GM20000 (cell line): ENCODE measurements around the gene CAPNS2.

Source experiments
- DNase-seq: peaks from one replicate; pipeline ENCODE4 v3.0.0; 2012; ENCODE audit warnings: low spot score
- TF ChIP-seq, protein P1 (sequence below): IDR thresholded peaks from 2 replicates; pipeline ENCODE4 v1.5.1; 2012; ENCODE audit warnings: mild to moderate bottlenecking, control low read depth; ENCODE audit errors: extremely low read depth, missing control alignments

CAPNS2 gene

DNA sequence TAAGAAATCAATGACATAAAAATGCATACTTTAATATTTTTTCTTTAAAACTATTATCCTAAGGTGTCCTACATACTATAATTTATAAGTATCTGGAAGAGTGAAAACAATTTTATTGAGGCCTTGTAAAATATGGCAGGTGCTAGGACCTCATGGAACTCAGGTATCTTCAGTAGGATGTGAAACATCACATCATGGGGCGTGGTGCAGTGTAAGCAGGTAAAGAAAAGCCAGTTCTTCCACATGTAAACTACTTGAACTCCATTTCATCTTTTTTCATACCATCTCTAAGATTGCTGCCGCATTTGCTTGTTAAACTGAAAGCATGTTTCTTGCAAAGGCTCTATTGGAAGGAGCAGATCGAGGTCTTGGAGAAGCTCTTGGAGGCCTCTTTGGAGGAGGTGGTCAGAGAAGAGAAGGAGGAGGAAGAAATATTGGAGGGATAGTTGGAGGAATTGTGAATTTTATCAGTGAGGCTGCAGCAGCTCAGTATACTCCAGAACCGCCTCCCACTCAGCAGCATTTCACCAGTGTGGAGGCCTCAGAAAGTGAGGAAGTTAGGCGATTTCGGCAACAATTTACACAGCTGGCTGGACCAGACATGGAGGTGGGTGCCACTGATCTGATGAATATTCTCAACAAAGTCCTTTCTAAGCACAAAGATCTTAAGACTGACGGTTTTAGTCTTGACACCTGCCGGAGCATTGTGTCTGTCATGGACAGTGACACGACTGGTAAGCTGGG lies at the start of gene CAPNS2:
TSS of gene CAPNS2 (plus strand) at position 253 of the 744 bp plus-strand sequence. CDS start at position 326, 73 bp downstream.
- DNase-seq = no peak
- TF ChIP-seq, protein P1, sequence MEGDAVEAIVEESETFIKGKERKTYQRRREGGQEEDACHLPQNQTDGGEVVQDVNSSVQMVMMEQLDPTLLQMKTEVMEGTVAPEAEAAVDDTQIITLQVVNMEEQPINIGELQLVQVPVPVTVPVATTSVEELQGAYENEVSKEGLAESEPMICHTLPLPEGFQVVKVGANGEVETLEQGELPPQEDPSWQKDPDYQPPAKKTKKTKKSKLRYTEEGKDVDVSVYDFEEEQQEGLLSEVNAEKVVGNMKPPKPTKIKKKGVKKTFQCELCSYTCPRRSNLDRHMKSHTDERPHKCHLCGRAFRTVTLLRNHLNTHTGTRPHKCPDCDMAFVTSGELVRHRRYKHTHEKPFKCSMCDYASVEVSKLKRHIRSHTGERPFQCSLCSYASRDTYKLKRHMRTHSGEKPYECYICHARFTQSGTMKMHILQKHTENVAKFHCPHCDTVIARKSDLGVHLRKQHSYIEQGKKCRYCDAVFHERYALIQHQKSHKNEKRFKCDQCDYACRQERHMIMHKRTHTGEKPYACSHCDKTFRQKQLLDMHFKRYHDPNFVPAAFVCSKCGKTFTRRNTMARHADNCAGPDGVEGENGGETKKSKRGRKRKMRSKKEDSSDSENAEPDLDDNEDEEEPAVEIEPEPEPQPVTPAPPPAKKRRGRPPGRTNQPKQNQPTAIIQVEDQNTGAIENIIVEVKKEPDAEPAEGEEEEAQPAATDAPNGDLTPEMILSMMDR = no peak

DNA sequence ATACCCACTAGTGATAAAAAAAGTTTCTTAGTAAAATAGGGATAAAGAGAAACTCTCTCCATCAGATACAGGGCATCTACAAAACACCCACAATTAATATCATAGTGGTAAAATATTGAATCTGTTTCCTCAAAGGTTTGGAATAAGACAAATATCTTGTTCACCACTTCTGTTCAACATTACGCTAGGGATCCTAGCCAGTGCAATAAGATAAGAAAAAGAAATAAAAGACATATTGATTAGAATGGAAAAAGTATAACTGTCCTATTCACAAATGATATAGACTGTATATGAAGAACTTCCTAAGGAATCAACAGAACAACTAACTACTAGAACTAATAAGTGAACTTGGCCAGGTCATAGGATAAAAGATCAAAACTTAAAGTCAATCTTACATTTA lies 44.7 kb upstream of the CAPNS2 start:
- TF ChIP-seq, protein P1 = no peak
- DNase-seq = no peak

DNA sequence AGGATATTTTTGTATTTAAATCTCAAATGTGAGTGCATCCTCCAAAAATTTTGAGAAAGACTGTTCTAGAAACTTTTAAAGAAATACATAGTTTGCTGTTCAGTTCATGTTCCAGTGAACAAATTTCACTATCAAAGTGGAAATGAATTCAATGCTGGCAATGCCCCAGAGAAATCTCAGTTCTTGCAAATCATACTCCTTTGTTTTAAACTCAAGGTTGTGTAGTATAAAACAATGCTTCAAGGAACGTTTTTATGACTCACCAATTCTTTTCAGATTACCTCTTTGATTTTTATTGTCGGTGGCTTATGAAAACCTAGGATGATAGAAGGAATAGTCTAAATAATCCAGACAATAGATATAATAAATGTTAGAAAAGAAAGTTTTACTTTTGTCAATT lies 40.0 kb upstream of the CAPNS2 start:
- TF ChIP-seq, protein P1 = no peak
- no peak for DNase-seq

DNA sequence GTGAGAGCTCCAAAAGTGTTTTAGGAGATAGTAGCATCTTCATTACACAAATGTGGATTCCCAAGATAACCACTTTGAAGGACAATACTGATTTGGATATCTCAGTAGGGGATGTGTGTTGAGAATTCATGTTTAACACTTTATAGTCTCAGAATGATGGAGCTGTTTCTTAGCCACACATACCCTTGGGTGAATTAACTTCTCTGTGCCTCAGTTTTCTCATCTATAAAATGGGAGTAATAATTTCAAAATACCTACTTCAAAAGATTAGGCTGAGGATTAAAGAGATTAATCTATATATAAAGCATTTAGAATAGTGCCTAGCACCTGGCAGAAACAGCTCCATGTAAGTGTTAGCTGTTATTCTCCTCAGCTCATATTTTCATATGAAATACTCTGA lies 38.6 kb upstream of the CAPNS2 start:
- TF ChIP-seq, protein P1 = no peak
- DNase-seq = no peak

DNA sequence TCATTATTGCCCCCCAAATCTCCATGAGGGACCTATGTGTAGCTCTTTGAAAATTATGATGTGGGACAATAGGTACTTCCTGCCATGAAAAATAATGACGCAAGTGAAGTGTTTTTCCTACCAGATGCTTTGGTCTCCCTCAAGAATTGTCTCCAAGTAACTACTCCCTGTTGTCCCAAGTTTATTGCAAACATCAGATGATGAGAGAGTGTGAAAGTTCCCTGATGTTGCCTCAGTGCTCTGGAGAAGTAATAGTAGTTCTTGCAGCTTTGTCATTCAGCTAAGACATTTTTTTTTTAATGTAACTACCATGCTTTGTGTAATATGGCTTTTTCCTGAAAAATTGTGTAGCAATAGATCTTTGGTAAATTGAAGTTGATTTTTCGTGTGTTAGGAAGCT lies 37.5 kb upstream of the CAPNS2 start:
- no peak for DNase-seq
- TF ChIP-seq, protein P1 = no peak

DNA sequence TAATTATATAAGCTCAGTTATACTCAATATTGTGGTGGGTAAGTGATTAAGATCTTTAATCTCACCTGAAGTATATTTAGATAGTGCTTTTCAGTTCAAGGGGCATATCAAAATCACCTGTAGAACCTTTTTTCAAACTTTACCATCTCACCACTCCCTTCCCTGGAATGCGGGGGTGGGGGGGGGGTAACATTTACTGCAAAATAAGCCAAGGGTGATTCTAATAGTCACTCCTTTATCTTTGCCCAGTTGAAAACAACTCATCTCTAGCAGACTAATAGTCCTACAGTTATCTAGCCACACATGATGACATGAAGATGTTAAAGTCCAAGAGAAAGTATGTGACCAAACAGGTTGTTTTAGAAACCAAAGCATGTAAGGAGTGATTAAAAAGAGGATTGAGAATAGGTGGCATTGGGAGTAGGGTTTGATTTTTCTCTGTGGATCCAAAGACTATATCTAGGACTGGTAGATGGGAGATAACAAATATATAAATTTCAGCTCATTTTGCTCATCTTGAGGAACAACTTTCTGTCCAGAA lies 36.1 kb upstream of the CAPNS2 start:
- TF ChIP-seq, protein P1 = no peak
- no peak for DNase-seq

DNA sequence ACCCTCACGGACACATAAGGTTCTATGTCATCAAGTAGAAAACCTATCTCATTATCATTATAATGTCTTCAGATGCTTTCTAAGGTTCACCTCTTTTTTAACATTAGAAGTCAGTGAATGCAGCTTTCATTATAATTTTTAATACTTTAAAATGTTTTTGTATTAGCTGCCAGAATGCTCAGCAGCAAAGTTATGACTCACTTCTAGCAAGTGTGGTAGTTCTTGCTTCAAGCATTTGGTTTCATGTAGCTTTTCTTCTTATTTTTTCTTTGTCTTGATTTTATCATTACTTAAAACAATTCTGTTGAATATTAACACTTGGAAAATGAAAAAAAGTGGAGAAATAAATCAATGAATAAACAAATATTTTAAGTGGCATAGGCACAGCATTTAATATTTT lies 34.3 kb upstream of the CAPNS2 start:
- TF ChIP-seq, protein P1 = no peak
- no peak for DNase-seq
